HG03558 (cell line): Measurements from ENCODE around the gene CTNND1.
"Not testable (repeated sequence)": the region's sequence is repeated elsewhere in the genome, so short reads cannot be mapped to it uniquely, and the experiment has no call there.

ENCODE experiments used
- ATAC-seq: cut with Tn5 transposase; IDR thresholded peaks from one replicate; pipeline ENCODE4 v1.9.1; 2021; ENCODE audit warnings: moderate number of reproducible peaks; ENCODE audit not compliant: unreplicated experiment; ENCODE audit errors: extremely low read depth

CTNND1 gene

DNA sequence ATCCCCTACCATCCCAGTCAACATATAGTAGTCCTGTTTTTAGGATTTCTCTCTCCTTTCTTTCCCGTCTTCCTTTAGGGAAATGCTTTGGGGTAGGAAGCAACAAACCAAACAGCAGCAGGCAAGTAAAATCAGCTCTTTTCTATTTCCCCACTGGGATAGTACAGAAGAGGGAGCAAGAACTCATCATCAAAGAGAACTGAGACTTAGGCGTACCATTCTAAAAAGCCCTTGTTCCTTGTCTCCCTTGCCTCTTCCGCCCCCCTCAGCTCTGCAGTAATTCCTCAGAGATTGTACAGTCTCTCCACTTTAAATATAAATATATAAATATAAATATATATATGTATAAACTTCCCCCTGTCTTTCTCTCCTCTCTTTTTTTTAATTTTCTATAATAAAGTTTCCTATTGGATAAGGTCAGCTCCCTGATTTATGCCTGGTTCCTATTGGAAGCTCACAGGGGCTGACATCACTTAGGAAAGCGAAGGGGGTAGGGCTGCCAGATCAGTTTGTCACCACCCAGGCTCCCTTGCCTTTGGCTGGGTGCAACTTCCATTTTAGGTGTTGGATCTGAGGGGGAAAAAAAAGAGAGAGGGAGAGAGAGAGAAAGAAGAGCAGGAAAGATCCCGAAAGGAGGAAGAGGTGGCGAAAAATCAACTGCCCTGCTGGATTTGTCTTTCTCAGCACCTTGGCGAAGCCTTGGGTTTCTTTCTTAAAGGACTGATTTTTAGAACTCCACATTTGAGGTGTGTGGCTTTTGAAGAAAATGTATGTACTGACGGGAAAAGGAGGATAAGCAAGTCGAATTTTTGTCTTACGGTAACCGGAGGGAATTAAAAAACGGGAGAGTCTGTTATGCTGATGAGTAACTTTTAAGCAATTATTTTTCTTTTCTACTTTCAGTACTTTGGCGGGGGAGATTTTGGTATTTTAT is at the start of gene CTNND1:
Gene CTNND1, plus strand, starts transcription at position 502 of the 934 bp plus-strand sequence. CDS start 29,677 bp downstream, outside the sequence.
- ATAC-seq: peak; percentile 74

GRCh38 chr11:57712256-57713150 is 49.1 kb upstream of the CTNND1 start, which contains the start of gene TMX2:
Gene TMX2, plus strand, starts transcription at chr11:57712593. Its CDS starts 26 bp downstream, at chr11:57712619.
- peak; percentile 95 for ATAC-seq

DNA sequence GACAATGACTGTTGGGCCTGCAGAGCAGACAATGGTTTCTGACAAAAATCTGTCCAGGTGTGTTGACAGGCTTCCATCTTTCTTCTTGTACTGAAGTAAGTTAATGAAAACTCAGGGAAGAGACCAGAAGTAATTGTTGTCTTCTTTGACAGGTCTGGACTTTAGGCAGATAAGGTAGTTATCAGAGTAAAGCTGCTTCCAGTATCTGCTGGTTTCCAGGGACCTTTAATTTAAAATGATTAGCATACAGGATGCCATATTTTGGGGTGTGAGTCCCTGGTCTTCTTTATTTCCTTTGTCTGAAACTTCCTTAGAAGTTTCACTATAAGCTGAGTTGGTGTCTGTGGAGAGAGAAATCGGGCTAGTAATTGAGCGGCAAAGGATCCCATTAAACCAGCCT is 47.8 kb upstream of the CTNND1 start:
- no peak for ATAC-seq

GRCh38 chr11:57716726-57717125 is 44.9 kb upstream of the CTNND1 start:
- ATAC-seq: not testable (repeated sequence)

- ATAC-seq: no peak
Observed at GRCh38 chr11:57727185-57727584, 34.4 kb upstream of the CTNND1 start.

- ATAC-seq: no peak
Observed at GRCh38 chr11:57728829-57729228, 32.8 kb upstream of the CTNND1 start.

DNA sequence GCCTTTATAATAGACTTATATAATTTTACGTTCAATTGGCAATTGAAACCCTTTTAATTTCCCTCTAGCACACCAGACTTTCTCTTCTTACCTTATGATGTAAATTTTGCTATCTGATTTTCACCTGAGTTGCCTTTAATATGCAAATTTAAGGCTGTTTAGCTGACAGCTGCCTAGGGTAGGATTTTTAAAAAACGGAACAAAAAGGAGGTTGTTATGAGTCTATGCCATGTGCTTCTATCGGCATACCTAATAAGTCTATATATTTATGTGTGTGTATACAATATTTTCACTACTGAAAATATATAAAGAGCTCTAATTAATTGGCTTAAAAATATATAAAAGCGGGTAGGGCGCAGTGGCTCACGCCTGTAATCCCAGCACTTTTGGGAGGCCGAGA is 32.1 kb upstream of the CTNND1 start:
- ATAC-seq: no peak

GRCh38 chr11:57732661-57733060 is 28.9 kb upstream of the CTNND1 start:
- no peak for ATAC-seq

GRCh38 chr11:57735619-57736298 is 25.8 kb upstream of the CTNND1 start:
- ATAC-seq: no peak

- ATAC-seq: peak; percentile 81
Observed at GRCh38 chr11:57741132-57742086, 20.2 kb upstream of the CTNND1 start, which contains the start of gene SELENOH. Gene SELENOH, plus strand, starts transcription at chr11:57741491. Its CDS starts 105 bp downstream, at chr11:57741596.

DNA sequence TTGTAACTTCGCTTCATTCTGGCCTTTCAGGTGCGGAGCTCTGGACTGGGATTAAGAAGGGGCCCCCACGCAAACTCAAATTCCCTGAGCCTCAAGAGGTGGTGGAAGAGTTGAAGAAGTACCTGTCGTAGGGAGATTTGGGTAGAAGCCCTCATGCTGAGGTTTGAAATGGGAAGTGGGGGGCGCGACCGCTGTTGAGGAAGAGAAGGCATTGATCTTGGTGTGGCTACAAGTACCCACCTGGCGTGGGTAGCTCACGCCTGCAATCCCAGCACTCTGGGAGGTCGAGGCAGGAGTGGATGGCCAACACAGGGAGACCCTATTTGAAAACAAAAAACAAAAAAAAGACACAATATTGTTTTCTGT is 19.5 kb upstream of the CTNND1 start:
- no peak for ATAC-seq

DNA sequence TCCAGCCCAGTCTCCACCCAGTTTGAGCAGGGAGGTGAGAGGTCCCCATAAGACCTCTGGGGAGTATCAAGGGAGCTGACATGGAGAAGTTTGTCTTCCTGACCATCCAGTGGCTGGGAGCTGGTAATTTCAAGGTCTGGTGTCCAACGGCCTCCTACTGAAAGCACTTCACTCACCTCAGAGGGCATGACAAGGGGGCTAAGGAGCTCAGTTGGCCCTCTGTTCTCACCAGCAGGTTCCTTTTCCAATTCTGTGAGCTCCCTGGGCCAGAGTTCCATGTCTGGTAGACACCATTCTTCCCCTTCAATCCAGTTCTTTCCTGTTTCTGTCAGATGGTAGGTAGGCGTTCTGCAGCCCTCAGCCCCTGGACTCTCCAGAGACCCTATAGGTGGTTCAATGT is 17.2 kb upstream of the CTNND1 start:
- ATAC-seq: no peak

DNA sequence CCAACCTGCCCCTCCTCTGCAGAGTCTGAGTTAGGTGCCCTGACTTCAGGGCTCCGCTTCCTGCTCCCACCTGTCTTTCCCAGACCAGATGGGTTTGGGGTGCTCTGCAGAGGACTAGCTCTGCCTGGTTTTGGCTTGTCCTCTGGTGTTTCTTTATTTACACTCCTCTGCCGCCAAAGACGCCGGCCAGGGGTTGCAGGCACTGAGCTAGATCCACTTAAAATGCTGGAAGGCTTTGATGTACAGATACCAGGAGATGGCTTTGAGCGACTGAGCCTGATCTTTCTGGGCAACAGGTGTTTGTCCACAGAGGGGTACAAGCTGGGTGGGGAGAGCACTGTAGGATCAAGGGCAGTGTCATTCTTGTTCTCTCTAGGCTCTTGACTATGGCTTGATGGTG is 16.4 kb upstream of the CTNND1 start:
- ATAC-seq: no peak

DNA sequence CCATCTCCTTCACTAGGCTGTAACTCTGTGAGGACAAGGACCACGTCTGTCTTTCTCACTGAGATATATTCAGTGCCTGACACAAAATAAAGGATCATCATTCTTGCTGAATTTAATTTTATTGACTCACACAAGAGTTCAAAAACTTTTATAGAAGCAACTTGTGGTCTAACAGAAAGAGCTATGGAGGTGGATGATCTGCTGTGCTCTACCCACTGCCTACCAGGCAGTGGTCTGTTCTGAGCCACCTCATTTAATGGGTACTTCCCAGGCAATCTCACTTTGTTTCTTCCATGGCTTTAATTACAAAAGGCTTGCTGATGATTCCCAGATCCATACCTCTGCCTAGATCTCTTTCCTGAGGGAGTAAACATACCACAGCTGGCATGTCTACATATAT is 14.7 kb upstream of the CTNND1 start:
- no peak for ATAC-seq

DNA sequence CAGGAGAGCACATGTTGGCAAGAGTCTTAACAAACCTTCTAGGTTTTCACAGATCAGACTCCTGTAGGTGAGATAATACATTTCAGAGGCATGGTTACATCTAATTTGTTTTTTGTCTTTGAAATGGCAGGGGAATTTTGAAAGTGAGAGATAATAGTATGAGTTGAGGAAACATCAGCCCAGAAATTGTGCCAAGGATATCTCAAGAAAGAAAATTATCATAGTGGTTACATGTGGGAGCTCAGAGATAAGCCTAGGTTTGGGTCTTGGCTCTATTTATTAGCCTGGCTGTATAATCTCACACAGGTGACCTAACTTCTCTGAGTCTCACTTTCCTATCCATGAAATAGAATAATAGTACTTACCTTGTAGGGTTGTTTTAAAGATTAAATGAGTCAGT is 10.4 kb upstream of the CTNND1 start:
- ATAC-seq: no peak

DNA sequence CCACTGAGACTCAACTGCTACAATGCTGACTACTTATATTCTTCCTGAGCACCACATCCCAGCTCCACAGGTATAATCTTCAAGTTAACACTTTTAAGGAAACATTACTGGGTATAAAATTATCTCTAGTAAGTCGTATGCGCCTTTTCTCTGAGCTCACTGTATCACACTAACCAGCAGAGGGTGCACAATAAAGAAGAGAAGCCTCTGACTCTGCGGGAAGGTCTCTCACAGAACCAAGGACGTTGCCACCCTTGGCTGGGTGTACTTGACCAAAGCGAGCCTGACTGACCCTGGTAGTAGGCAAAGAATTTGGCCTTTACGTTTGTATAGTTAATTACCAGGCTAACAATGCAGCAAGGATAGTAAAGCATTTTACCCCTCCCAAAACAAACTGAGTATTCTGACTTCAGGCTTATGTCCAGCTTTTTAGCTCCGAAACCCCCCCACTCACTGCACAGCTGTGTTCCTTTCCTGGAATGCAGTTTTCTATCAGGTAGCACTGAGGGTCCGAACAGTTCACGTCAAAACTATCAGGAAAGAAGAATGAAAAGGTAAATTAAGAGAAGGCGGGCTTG is 9.8 kb upstream of the CTNND1 start, which contains the start of gene BTBD18:
Gene BTBD18, minus strand, starts transcription at position 144 of the 578 bp plus-strand sequence. CDS start 631 bp downstream, outside the sequence.
- no peak for ATAC-seq

GRCh38 chr11:57752954-57753353 is 8.6 kb upstream of the CTNND1 start:
- ATAC-seq: no peak

GRCh38 chr11:57758174-57758573 is 3.4 kb upstream of the CTNND1 start:
- ATAC-seq: no peak
